ENCODE data around the gene SCAF11. TPM values are rescaled to one million over a fixed set of nuclear protein-coding genes. Genes with fewer than 3 reads are reported as not detected.

Gene SCAF11
- total RNA-seq = 33.6 and 39.2 TPM in 2 replicates

GRCh38 chr12:45990468-45991283 lies at the start of gene SCAF11:
TSS of gene SCAF11 (minus strand) at chr12:45990574. CDS start at chr12:45964167, 26,407 bp downstream.

Measured in smooth muscle cell of bladder (primary cell).